ENCODE results near the gene RASSF7. TPM values are rescaled to one million over a fixed set of nuclear protein-coding genes. Genes with fewer than 3 reads are reported as not detected.

RASSF7 gene
- total RNA-seq, 1 donor from 2014 or later: 12.8 TPM

DNA sequence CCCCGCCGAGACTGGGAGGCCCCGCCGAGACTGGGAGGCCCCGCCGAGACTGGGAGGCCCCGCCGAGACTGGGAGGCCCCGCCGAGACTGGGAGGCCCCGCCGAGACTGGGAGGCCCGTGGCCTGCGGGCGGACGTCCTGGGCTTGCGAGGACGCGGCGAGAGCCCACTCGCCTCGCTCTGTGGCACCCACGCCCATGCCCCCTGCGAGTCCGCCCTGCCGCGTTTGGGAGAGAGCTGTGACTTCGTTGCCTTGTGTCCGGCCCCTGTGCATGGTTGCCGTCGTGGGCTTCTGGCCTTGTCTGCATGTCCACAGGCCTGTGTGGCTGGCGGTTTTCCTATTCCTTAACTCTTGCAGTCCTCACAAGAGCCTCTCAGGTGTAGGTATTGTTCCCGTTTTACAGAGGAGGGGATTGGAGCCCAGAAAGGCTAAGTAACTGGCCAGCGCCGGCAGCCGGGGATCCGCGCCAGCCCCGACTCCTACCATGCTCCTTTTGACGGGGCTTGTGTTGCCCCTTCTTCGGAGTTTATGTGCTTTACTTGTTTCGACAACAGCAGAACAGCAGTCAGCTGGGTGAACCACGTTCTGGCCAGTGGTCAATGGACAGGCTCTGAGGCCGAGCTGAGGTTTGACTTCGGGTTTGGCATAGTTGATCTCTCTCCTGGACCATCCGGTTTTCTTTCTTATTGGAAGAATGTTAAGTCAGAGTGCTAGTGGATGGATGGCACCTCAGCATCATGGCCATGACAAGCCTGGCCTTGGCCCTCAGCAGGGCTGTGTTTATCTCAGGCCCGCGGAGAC, 16.2 kb downstream of the RASSF7 start:
- Mint-ChIP-seq H3K4me1 (peaks cover 37% of the 10 kb centered on the region), H3K9me3 (no peaks in the 10 kb centered on the region), H3K27me3 (ENCODE audit: insufficient read depth, low read depth) (peaks cover 6% of the 10 kb centered on the region), H3K36me3 (peaks cover 9% of the 10 kb centered on the region), H3K4me3 (peak overlapping the region; percentile 95), H3K27ac (peak overlapping the region; percentile 96)
- Histone ChIP-seq H3K36me3 (no peaks in the 10 kb centered on the region), H3K9me3 (ENCODE audit: low read depth) (no peaks in the 10 kb centered on the region), H3F3A (ENCODE audit: low read depth) (peaks cover 30% of the 10 kb centered on the region), H3K27me3 (peaks cover 15% of the 10 kb centered on the region), H3K9ac (peak overlapping the region; percentile 98), H3K4me1 (peaks cover 20% of the 10 kb centered on the region), H3K4me3 (peak overlapping the region; percentile 93), H3K27ac (no peak overlapping the region), H3K79me2 (ENCODE audit: low read depth) (peaks cover 57% of the 10 kb centered on the region), H4K20me1 (ENCODE audit: low read depth) (peaks cover 62% of the 10 kb centered on the region), H3K4me2 (peak overlapping the region; percentile 100), H2AFZ (replicated peaks) (no peak overlapping the region)
- DNase-seq (ENCODE audit: low spot score): no peak
- TF ChIP-seq, protein P1, sequence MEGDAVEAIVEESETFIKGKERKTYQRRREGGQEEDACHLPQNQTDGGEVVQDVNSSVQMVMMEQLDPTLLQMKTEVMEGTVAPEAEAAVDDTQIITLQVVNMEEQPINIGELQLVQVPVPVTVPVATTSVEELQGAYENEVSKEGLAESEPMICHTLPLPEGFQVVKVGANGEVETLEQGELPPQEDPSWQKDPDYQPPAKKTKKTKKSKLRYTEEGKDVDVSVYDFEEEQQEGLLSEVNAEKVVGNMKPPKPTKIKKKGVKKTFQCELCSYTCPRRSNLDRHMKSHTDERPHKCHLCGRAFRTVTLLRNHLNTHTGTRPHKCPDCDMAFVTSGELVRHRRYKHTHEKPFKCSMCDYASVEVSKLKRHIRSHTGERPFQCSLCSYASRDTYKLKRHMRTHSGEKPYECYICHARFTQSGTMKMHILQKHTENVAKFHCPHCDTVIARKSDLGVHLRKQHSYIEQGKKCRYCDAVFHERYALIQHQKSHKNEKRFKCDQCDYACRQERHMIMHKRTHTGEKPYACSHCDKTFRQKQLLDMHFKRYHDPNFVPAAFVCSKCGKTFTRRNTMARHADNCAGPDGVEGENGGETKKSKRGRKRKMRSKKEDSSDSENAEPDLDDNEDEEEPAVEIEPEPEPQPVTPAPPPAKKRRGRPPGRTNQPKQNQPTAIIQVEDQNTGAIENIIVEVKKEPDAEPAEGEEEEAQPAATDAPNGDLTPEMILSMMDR (IDR thresholded peaks at IDR 0.05): no peak
- no peak for TF ChIP-seq EZH2phosphoT487 (IDR thresholded peaks at IDR 0.05)
- no peak for TF ChIP-seq EZH2 (IDR thresholded peaks at IDR 0.05)

DNA sequence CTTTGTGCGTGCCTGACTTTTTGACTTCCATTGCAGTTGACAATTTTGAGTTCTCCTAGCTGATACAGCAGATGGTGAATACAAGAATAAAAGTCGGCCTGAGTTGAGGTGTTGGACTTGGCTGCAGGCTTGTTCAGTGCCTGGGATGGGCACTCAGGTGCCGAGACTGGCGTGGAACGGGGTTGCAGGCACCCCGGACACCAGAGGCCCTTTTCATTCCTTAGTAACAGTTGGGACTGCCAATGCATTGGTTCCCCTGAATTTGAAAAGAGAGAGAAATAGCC, 16.8 kb downstream of the RASSF7 start:
- H3K4me1 ChIP-seq: peaks cover 20% of the 10 kb centered on the region
- Mint-ChIP-seq H3K4me3 (peak overlapping the region; percentile 95), H3K36me3 (peaks cover 10% of the 10 kb centered on the region), H3K9me3 (no peaks in the 10 kb centered on the region), H3K27ac (peak overlapping the region; percentile 96), H3K27me3 (ENCODE audit: insufficient read depth, low read depth) (peaks cover 6% of the 10 kb centered on the region), H3K4me1 (peaks cover 37% of the 10 kb centered on the region)
- no peaks in the 10 kb centered on the region for H3K9me3 ChIP-seq (ENCODE audit: low read depth)
- H3K27me3 ChIP-seq: peaks cover 15% of the 10 kb centered on the region
- peaks cover 62% of the 10 kb centered on the region for H3K79me2 ChIP-seq (ENCODE audit: low read depth)
- no peak for DNase-seq (ENCODE audit: low spot score)
- H3K4me3 ChIP-seq: peak overlapping the region; percentile 93
- H2AFZ ChIP-seq (replicated peaks): no peak overlapping the region
- no peak overlapping the region for H3K27ac ChIP-seq
- TF ChIP-seq, protein P1 (IDR thresholded peaks at IDR 0.05): no peak
- no peak for TF ChIP-seq EZH2 (IDR thresholded peaks at IDR 0.05)
- no peak for TF ChIP-seq EZH2phosphoT487 (IDR thresholded peaks at IDR 0.05)
- peaks cover 26% of the 10 kb centered on the region for H3F3A ChIP-seq (ENCODE audit: low read depth)
- peak overlapping the region; percentile 100 for H3K4me2 ChIP-seq
- H3K9ac ChIP-seq: peak overlapping the region; percentile 98
- no peaks in the 10 kb centered on the region for H3K36me3 ChIP-seq
- H4K20me1 ChIP-seq (ENCODE audit: low read depth): peaks cover 66% of the 10 kb centered on the region

DNA sequence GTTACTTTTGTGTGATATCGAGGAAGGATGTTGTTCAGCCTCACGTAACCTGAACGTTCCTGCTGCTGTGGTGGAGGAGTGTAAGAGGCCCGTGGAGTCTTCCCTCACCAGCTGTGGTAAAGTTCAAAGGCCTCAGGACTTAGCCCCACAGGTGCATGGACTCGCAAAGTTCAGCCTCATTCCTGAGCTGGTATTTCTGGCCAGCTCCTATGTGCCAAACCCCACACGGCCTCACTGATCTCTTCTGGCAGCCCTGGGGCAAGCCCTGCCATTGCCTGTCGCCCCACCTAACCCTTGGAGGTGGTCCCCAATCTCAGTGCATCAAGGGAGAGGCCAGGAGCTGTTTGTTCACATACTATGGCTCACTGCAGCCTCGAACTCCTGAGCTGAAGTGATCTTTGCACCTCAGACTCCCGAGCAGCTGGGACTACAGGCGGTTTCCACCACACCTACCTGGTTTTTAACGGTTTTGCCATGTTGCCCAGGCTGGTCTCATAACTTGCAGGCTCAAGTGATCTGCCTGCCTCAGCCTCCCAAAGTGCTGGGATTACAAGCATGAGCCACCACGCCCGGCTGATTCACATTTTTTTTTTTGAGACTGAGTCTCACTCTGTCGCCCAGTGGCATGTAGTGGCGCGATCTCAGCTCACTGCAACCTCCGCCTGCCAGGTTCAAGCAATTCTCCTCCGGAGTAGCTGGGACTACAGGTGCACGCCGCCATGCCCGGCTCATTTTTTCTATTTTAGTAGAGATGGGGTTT, 17.7 kb downstream of the RASSF7 start:
- DNase-seq (ENCODE audit: low spot score): no peak
- Mint-ChIP-seq H3K9me3 (no peaks in the 10 kb centered on the region), H3K4me3 (peak overlapping the region; percentile 95), H3K4me1 (peaks cover 36% of the 10 kb centered on the region), H3K36me3 (peaks cover 10% of the 10 kb centered on the region), H3K27ac (no peak overlapping the region), H3K27me3 (ENCODE audit: insufficient read depth, low read depth) (peaks cover 6% of the 10 kb centered on the region)
- peaks cover 71% of the 10 kb centered on the region for H3K79me2 ChIP-seq (ENCODE audit: low read depth)
- TF ChIP-seq, protein P1 (IDR thresholded peaks at IDR 0.05): no peak
- TF ChIP-seq EZH2phosphoT487 (IDR thresholded peaks at IDR 0.05): no peak
- no peak for TF ChIP-seq EZH2 (IDR thresholded peaks at IDR 0.05)
- H3K9me3 ChIP-seq (ENCODE audit: low read depth): no peaks in the 10 kb centered on the region
- H3K36me3 ChIP-seq: no peaks in the 10 kb centered on the region
- peaks cover 15% of the 10 kb centered on the region for H3K27me3 ChIP-seq
- peaks cover 20% of the 10 kb centered on the region for H3K4me1 ChIP-seq
- H3K27ac ChIP-seq: no peak overlapping the region
- peak overlapping the region; percentile 93 for H3K4me3 ChIP-seq
- peak overlapping the region; percentile 100 for H3K4me2 ChIP-seq
- H3K9ac ChIP-seq: peak overlapping the region; percentile 98
- peaks cover 73% of the 10 kb centered on the region for H4K20me1 ChIP-seq (ENCODE audit: low read depth)
- H3F3A ChIP-seq (ENCODE audit: low read depth): peaks cover 23% of the 10 kb centered on the region
- no peak overlapping the region for H2AFZ ChIP-seq (replicated peaks)
